HCT116 (cell line): ENCODE data around the gene RILPL1. TPM values are rescaled to one million over a fixed set of nuclear protein-coding genes. Genes with fewer than 3 reads are reported as not detected.

Experiments used
- ATAC-seq: fragments of 200-7000 bp; cut with Tn5 transposase; 2 replicates; pipeline ENCODE4 v1.9.1; 2020; ENCODE audit warnings: mild to moderate bottlenecking, moderate library complexity
- BruUV-seq: library from RNA; stranded (reverse); fragments of 400-500 nt; replicated peaks from 2 replicates; lab custom pipeline; 2021; lab: Mats Ljungman, UMichigan
- CTCF ChIA-PET: fragments of 300-600 bp; sonication (Branson Sonifier 250); formaldehyde crosslinking; loops from one replicate; lab custom pipeline; 2021; ENCODE audit warnings: antibody characterized with exemption; lab: Charles Lee
- POLR2A ChIA-PET: fragments of 300-600, 350-600 bp; sonication (Branson Sonifier 250); formaldehyde crosslinking; loops from one replicate; lab custom pipeline; 2021; ENCODE audit warnings: antibody characterized with exemption; lab: Charles Lee
- RAD21 ChIA-PET, 2 experiments: fragments of 300-600 bp; sonication (Branson Sonifier 250); formaldehyde crosslinking; loops; one replicate each; lab custom pipeline; 2023; ENCODE audit warnings: low total read pairs in 2 of 2; ENCODE audit not compliant: uncharacterized antibody in 2 of 2, unreplicated experiment in 2 of 2, low non-redundant PET in 1 of 2; lab: Charles Lee
- DNase-seq: peaks from one replicate; pipeline ENCODE4 v3.0.0-alpha.2; 2010; ENCODE audit warnings: low read depth, low spot score
- H2AFZ ChIP-seq: fragments of 200-600 bp; shearing (Covaris generic), sonication (generic); 2 replicates; pipeline ENCODE4 v1.6.1; 2017; ENCODE audit warnings: low read depth, mixed run types, mixed read lengths, antibody characterized with exemption, low read length; ENCODE audit not compliant: poor library complexity, severe bottlenecking
- H3K27ac ChIP-seq: 2 replicates; pipeline ENCODE4 v1.5.1; 2012; ENCODE audit warnings: low read depth, low read length
- H3K27me3 ChIP-seq: fragments of 200-600 bp; sonication (generic); 2 replicates; pipeline ENCODE4 v1.6.1; 2016; ENCODE audit warnings: mixed run types, low read length, mixed read lengths; ENCODE audit not compliant: insufficient read depth
- H3K36me3 ChIP-seq, 2 experiments: fragments of 200-500 bp in 1 of 2; fragments of 200-600 bp in 1 of 2; sonication (Bioruptor generic) in 1 of 2; sonication (generic) in 1 of 2; 2 replicates each; pipeline versions ENCODE4 v1.5.1 to v1.6.1; 2014 to 2016; ENCODE audit warnings: low read length in 2 of 2, inconsistent platforms in 1 of 2, mixed read lengths in 1 of 2, mixed run types in 1 of 2; ENCODE audit not compliant: insufficient read depth in 2 of 2, control insufficient read depth in 1 of 2
- H3K4me1 ChIP-seq, 2 experiments: fragments of 200-600 bp in 1 of 2; sonication (generic) in 1 of 2; 2 replicates each; pipeline versions ENCODE4 v1.5.1 to v1.6.1; 2012 to 2017; ENCODE audit warnings: low read length in 2 of 2, inconsistent platforms in 1 of 2, mild to moderate bottlenecking in 1 of 2, mixed read lengths in 1 of 2, mixed run types in 1 of 2, moderate library complexity in 1 of 2; ENCODE audit not compliant: insufficient read depth in 2 of 2, control insufficient read depth in 1 of 2
- H3K4me2 ChIP-seq: fragments of 200-600 bp; sonication (generic); 2 replicates; pipeline ENCODE4 v1.6.1; 2017; ENCODE audit warnings: mixed run types, low read length, mixed read lengths
- H3K4me3 ChIP-seq, 2 experiments: fragments of 200-600 bp in 1 of 2; sonication (generic) in 1 of 2; replicated peaks in 1 of 2; 2 replicates each; pipeline ENCODE4 v1.5.1; 2011 to 2016; ENCODE audit warnings: low read length in 2 of 2, control low read depth in 1 of 2, low read depth in 1 of 2, mild to moderate bottlenecking in 1 of 2, mixed read lengths in 1 of 2, mixed run types in 1 of 2
- H3K79me2 ChIP-seq: fragments of 200-600 bp; sonication (generic); 2 replicates; pipeline ENCODE4 v1.6.1; 2017; ENCODE audit warnings: mild to moderate bottlenecking, mixed run types, low read length, moderate library complexity, mixed read lengths; ENCODE audit not compliant: insufficient read depth
- H3K9ac ChIP-seq: fragments of 200-600 bp; sonication (generic); 2 replicates; pipeline ENCODE4 v1.6.1; 2016; ENCODE audit warnings: low read length, mixed read lengths
- H3K9me2 ChIP-seq: fragments of 200-600 bp; sonication (generic), shearing (Covaris generic); 2 replicates; pipeline ENCODE4 v1.6.1; 2017; ENCODE audit warnings: mixed run types, mild to moderate bottlenecking, moderate library complexity; ENCODE audit not compliant: insufficient read depth
- H3K9me3 ChIP-seq, 2 experiments: fragments of 200-500 bp in 1 of 2; fragments of 200-600 bp in 1 of 2; sonication (Bioruptor generic) in 1 of 2; sonication (generic) in 1 of 2; 2 replicates each; pipeline ENCODE4 v1.6.1; 2014 to 2017; ENCODE audit warnings: low read length in 2 of 2, mixed read lengths in 2 of 2, inconsistent platforms in 1 of 2, low read depth in 1 of 2, mild to moderate bottlenecking in 1 of 2, mixed run types in 1 of 2, moderate library complexity in 1 of 2; ENCODE audit not compliant: control insufficient read depth in 1 of 2, insufficient read depth in 1 of 2
- H4K20me1 ChIP-seq: fragments of 200-600 bp; sonication (generic), shearing (Covaris generic); 2 replicates; pipeline ENCODE4 v1.6.1; 2017; ENCODE audit warnings: mixed run types, mild to moderate bottlenecking, moderate library complexity; ENCODE audit not compliant: insufficient read depth
- ATF3 ChIP-seq: IDR thresholded peaks from 2 replicates; pipeline ENCODE4 v1.6.1; 2012
- CBX3 ChIP-seq: IDR thresholded peaks from 2 replicates; pipeline ENCODE4 v1.6.1; 2012; ENCODE audit warnings: low read depth
- CTCF ChIP-seq, 3 experiments: fragments of 200-600 bp in 1 of 3; sonication (generic) in 1 of 3; IDR thresholded peaks in 2 of 3; conservative IDR thresholded peaks in 1 of 3; 2 replicates each; pipeline ENCODE4 v1.5.1; 2012 to 2017; ENCODE audit warnings: low read depth in 2 of 3, low read length in 2 of 3, antibody characterized with exemption in 1 of 3, borderline replicate concordance in 1 of 3, control low read depth in 1 of 3, mild to moderate bottlenecking in 1 of 3, mixed read lengths in 1 of 3, mixed run types in 1 of 3, moderate library complexity in 1 of 3; ENCODE audit not compliant: insufficient read depth in 1 of 3
- ELF1 ChIP-seq: IDR thresholded peaks from 2 replicates; pipeline ENCODE4 v1.6.1; 2012; ENCODE audit warnings: low read depth, borderline replicate concordance
- EZH2 ChIP-seq: fragments of 200-600 bp; sonication (generic); IDR thresholded peaks from 2 replicates; pipeline ENCODE4 v1.6.1; 2017; ENCODE audit warnings: antibody characterized with exemption, mixed run types
- EZH2phosphoT487 ChIP-seq: fragments of 200-600 bp; IDR thresholded peaks from 2 replicates; pipeline ENCODE4 v1.6.1; 2018; ENCODE audit warnings: antibody characterized with exemption, borderline replicate concordance
- FOSL1 ChIP-seq: IDR thresholded peaks from 2 replicates; pipeline ENCODE4 v1.6.1; 2012; ENCODE audit warnings: low read depth
- JUND ChIP-seq: IDR thresholded peaks from 2 replicates; pipeline ENCODE4 v1.6.1; 2012
- MAX ChIP-seq: IDR thresholded peaks from 2 replicates; pipeline ENCODE4 v1.6.1; 2012
- POLR2A ChIP-seq: IDR thresholded peaks from 2 replicates; pipeline ENCODE4 v1.7.0; 2011; ENCODE audit warnings: borderline replicate concordance; ENCODE audit not compliant: insufficient read depth, insufficient read length; ENCODE audit errors: extremely low read depth
- POLR2AphosphoS5 ChIP-seq: IDR thresholded peaks from 2 replicates; pipeline ENCODE4 v1.6.1; 2011; ENCODE audit warnings: mild to moderate bottlenecking, low read depth, low read length, moderate library complexity
- RAD21 ChIP-seq: IDR thresholded peaks from 2 replicates; pipeline ENCODE4 v1.6.1; 2012; ENCODE audit warnings: low read depth, mild to moderate bottlenecking
- REST ChIP-seq: IDR thresholded peaks from 2 replicates; pipeline ENCODE4 v1.6.1; 2012; ENCODE audit warnings: low read depth
- SP1 ChIP-seq: IDR thresholded peaks from 2 replicates; pipeline ENCODE4 v1.6.1; 2012; ENCODE audit warnings: low read depth
- SRF ChIP-seq: IDR thresholded peaks from 2 replicates; pipeline ENCODE4 v1.6.1; 2012; ENCODE audit warnings: low read depth
- ZBTB33 ChIP-seq: IDR thresholded peaks from 2 replicates; pipeline ENCODE4 v1.6.1; 2011; ENCODE audit warnings: mild to moderate bottlenecking, low read length, moderate library complexity; ENCODE audit not compliant: insufficient replicate concordance; ENCODE audit errors: extremely low read depth
- ZFX ChIP-seq: fragments of 450-650 bp; IDR thresholded peaks from 2 replicates; pipeline ENCODE4 v1.6.1; 2017
- ZNF274 ChIP-seq: fragments of 200-500 bp; sonication (Bioruptor generic); IDR thresholded peaks from 2 replicates; pipeline ENCODE4 v1.6.1; 2014; ENCODE audit warnings: mild to moderate bottlenecking, low read depth, low read length, inconsistent platforms
- intact Hi-C: fragments of 100-400 bp; cut with micrococcal nuclease; formaldehyde crosslinking; loops from 2 replicates; pipeline ENCODE4 v1.10.0; 2022
- total RNA-seq: library from RNA; stranded (reverse); gene quantifications from one replicate; pipeline ENCODE4 v1.2.1, GENCODE V29; 2021; ENCODE audit not compliant: unreplicated experiment

The RILPL1 gene
- total RNA-seq, 1 experiment from 2014 or later = 11.8 TPM

- Histone ChIP-seq H3K4me2 (no peak overlapping the region), H3K27me3 (no peaks in the 10 kb centered on the region), H3K4me1 (no peaks in the 10 kb centered on the region), H3K27ac (no peak overlapping the region), H2AFZ (no peak overlapping the region), H3K79me2 (no peaks in the 10 kb centered on the region), H3K9ac (no peak overlapping the region), H4K20me1 (no peaks in the 10 kb centered on the region), H3K9me2 (no peaks in the 10 kb centered on the region), H3K9me3 (no peaks in the 10 kb centered on the region), H3K4me3 (no peak overlapping the region), H3K36me3 (peaks cover 21 to 31% of the 10 kb centered on the region in 2 experiments)
- DNase-seq = no peak
- no peak for ATAC-seq
- ChIA-PET CTCF (no interaction called here), RAD21 (no interaction called here), POLR2A (no interaction called here)
- TF ChIP-seq REST (no peak), FOSL1 (no peak), ZFX (no peak), ELF1 (no peak), POLR2A (no peak), SRF (no peak), ATF3 (no peak), MAX (no peak), RAD21 (no peak), JUND (no peak), POLR2AphosphoS5 (no peak), ZNF274 (no peak), CTCF (IDR thresholded peaks at IDR 0.05 in 2 of 3, conservative IDR thresholded peaks at IDR 0.05 in 1 of 3; ENCODE audit: borderline replicate concordance in 1 of 3, insufficient read depth in 1 of 3, low read depth in 2 of 3, low read length in 2 of 3) (no peak), CBX3 (no peak), SP1 (no peak), ZBTB33 (no peak), EZH2 (no peak), EZH2phosphoT487 (no peak)
- no TSS peak for BruUV-seq
- intact Hi-C loops = no loop called here
Observed at GRCh38 chr12:123516216-123516780, 17.2 kb downstream of the RILPL1 start.
